Neural cell (in vitro differentiated cells): Measurements from ENCODE around the gene COCH. TPM values are rescaled to one million over a fixed set of nuclear protein-coding genes. Genes with fewer than 3 reads are reported as not detected.

Experiments
- H2AFZ ChIP-seq: fragments of 200-600, 300-800 bp; sonication (generic), shearing (Covaris generic); 2 replicates; pipeline ENCODE4 v1.6.0; 2014; ENCODE audit warnings: low read depth, mild to moderate bottlenecking, antibody characterized with exemption, low read length, moderate library complexity
- H3F3A ChIP-seq: fragments of 200-600 bp; shearing (Covaris generic); 2 replicates; pipeline ENCODE4 v1.6.1; 2016; ENCODE audit warnings: mild to moderate bottlenecking, moderate library complexity, mixed read lengths, antibody characterized with exemption, low read length; ENCODE audit not compliant: insufficient read depth, poor library complexity, severe bottlenecking
- H3K27ac ChIP-seq: fragments of 200-600, 300-800 bp; sonication (generic), shearing (Covaris generic); 2 replicates; pipeline ENCODE4 v1.5.1; 2014; ENCODE audit warnings: mild to moderate bottlenecking, low read length, moderate library complexity
- H3K27me3 ChIP-seq: fragments of 300-800, 200-600 bp; sonication (generic), shearing (Covaris generic); 2 replicates; pipeline ENCODE4 v1.6.0; 2014; ENCODE audit warnings: mild to moderate bottlenecking, low read depth, low read length, moderate library complexity; ENCODE audit not compliant: insufficient read depth
- H3K36me3 ChIP-seq: fragments of 300-800, 200-600 bp; sonication (generic), shearing (Covaris generic); 2 replicates; pipeline ENCODE4 v1.5.1; 2014; ENCODE audit warnings: mild to moderate bottlenecking, antibody characterized with exemption, low read length, moderate library complexity; ENCODE audit not compliant: insufficient read depth
- H3K4me2 ChIP-seq: fragments of 300-800, 200-600 bp; sonication (generic), shearing (Covaris generic); 2 replicates; pipeline ENCODE4 v1.6.0; 2014; ENCODE audit warnings: mild to moderate bottlenecking, low read length
- H3K4me3 ChIP-seq: fragments of 300-800, 200-600 bp; sonication (generic), shearing (Covaris generic); 2 replicates; pipeline ENCODE4 v1.5.1; 2014; ENCODE audit warnings: mild to moderate bottlenecking, low read length, moderate library complexity
- H3K79me2 ChIP-seq: fragments of 200-600 bp; shearing (Covaris generic); replicated peaks from 2 replicates; pipeline ENCODE4 v1.6.0; 2014; ENCODE audit warnings: mild to moderate bottlenecking, low read length, moderate library complexity; ENCODE audit not compliant: insufficient read depth
- H3K9ac ChIP-seq: fragments of 300-800, 200-600 bp; sonication (generic), shearing (Covaris generic); 2 replicates; pipeline ENCODE4 v1.6.1; 2016; ENCODE audit warnings: mild to moderate bottlenecking, low read length, mixed read lengths
- H3K9me2 ChIP-seq: fragments of 200-600 bp; shearing (Covaris generic); 2 replicates; pipeline ENCODE4 v1.6.1; 2016; ENCODE audit warnings: mild to moderate bottlenecking, low read length, mixed read lengths; ENCODE audit not compliant: insufficient read depth
- H3K9me3 ChIP-seq: fragments of 200-600, 300-800 bp; sonication (generic), shearing (Covaris generic); 2 replicates; pipeline ENCODE4 v1.6.1; 2016; ENCODE audit warnings: mild to moderate bottlenecking, mixed run types, low read length, moderate library complexity, mixed read lengths
- H4K20me1 ChIP-seq: fragments of 200-600 bp; shearing (Covaris generic); 2 replicates; pipeline ENCODE4 v1.6.1; 2016; ENCODE audit warnings: mild to moderate bottlenecking, mixed run types; ENCODE audit not compliant: insufficient read depth
- EP300 ChIP-seq: fragments of 450-650 bp; conservative IDR thresholded peaks from 2 replicates; pipeline ENCODE4 v1.6.1; 2014; ENCODE audit warnings: antibody characterized with exemption, mild to moderate bottlenecking, moderate library complexity; ENCODE audit not compliant: poor library complexity, severe bottlenecking
- EZH2 ChIP-seq: fragments of 200-600, 300-800 bp; shearing (Covaris generic), sonication (generic); IDR thresholded peaks from 2 replicates; pipeline ENCODE4 v1.6.1; 2014; ENCODE audit warnings: antibody characterized with exemption, low read length, borderline replicate concordance, mild to moderate bottlenecking; ENCODE audit not compliant: insufficient read depth, poor library complexity, severe bottlenecking
- MXI1 ChIP-seq: fragments of 450-650 bp; conservative IDR thresholded peaks from 2 replicates; pipeline ENCODE4 v1.6.1; 2014; ENCODE audit warnings: antibody characterized with exemption, mild to moderate bottlenecking; ENCODE audit not compliant: poor library complexity, severe bottlenecking
- POLR2AphosphoS5 ChIP-seq: IDR thresholded peaks from 2 replicates; pipeline ENCODE4 v1.6.1; 2012
- RAD21 ChIP-seq: fragments of 450-650 bp; conservative IDR thresholded peaks from 2 replicates; pipeline ENCODE4 v1.6.1; 2014; ENCODE audit warnings: antibody characterized with exemption, mild to moderate bottlenecking, moderate library complexity
- SMC3 ChIP-seq: fragments of 450-650 bp; conservative IDR thresholded peaks from 2 replicates; pipeline ENCODE4 v1.6.1; 2014; ENCODE audit warnings: antibody characterized with exemption, mild to moderate bottlenecking, moderate library complexity; ENCODE audit not compliant: poor library complexity
- TAF1 ChIP-seq: IDR thresholded peaks from 2 replicates; pipeline ENCODE4 v1.6.1; 2012; ENCODE audit warnings: low read depth
- polyA plus RNA-seq: library from polyadenylated mRNA; depleted of rRNA; stranded (reverse); fragments of >200 nt; gene quantifications from 2 replicates; pipeline ENCODE4 v1.2.3, GENCODE V29; 2014
- TF ChIP-seq, protein P1 (sequence below): IDR thresholded peaks from 2 replicates; pipeline ENCODE4 v1.6.1; 2012; ENCODE audit warnings: borderline replicate concordance
- TF ChIP-seq, protein P2 (sequence below): fragments of 450-650 bp; IDR thresholded peaks from 2 replicates; pipeline ENCODE4 v1.5.1; 2014; ENCODE audit warnings: antibody characterized with exemption, mild to moderate bottlenecking, moderate library complexity; ENCODE audit not compliant: poor library complexity, severe bottlenecking

COCH gene
- polyA plus RNA-seq, 1 donor from 2014 or later = 45.0 TPM

DNA sequence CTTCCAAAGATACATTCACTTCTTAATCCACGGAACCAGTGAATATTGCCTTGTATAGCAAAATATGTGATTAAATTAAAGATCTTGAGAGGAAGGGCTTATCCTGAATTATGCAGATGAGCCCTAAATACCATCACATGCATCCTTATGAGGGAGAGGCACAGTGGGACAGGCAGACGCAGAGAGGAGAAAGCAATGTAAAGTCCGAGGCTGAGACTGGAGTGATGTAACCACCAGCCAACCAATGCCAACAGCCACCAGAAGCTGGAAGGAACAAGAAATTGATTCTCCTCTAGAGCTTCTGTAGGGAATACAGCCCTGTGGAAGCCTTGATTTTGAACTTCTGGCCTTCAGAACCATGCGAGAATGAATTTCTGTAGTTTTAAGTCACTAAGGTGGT lies 44.5 kb upstream of the COCH start:
- H3K4me3 ChIP-seq = no peak overlapping the region
- H3K79me2 ChIP-seq = no peaks in the 10 kb centered on the region
- no peak overlapping the region for H3K9ac ChIP-seq

DNA sequence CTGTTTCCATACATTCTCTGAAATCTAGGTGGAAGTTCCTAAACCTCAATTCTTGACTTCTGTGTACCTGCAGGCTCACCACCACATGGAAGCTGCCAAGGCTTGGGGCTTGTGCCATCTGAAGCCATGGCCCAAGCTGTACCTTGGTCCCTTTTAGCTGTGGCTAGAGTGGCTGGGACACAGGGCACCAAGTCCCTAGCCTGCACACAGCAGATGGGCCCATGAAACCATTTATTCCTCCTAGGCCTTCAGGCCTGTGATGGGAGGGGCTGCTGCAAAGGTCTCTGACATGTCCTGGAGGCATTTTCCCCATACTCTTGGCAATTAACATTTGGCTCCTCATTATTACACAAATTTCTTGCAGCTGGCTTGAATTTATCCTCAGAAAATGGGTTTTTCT lies 40.0 kb upstream of the COCH start:
- Histone ChIP-seq H3F3A (no peaks in the 10 kb centered on the region), H3K27me3 (no peaks in the 10 kb centered on the region), H3K9ac (no peak overlapping the region), H3K9me2 (no peaks in the 10 kb centered on the region), H4K20me1 (no peaks in the 10 kb centered on the region), H3K9me3 (no peaks in the 10 kb centered on the region), H3K27ac (no peak overlapping the region), H2AFZ (no peak overlapping the region), H3K4me2 (no peak overlapping the region), H3K36me3 (no peaks in the 10 kb centered on the region), H3K4me3 (no peak overlapping the region), H3K79me2 (no peaks in the 10 kb centered on the region)
- TF ChIP-seq, protein P1, sequence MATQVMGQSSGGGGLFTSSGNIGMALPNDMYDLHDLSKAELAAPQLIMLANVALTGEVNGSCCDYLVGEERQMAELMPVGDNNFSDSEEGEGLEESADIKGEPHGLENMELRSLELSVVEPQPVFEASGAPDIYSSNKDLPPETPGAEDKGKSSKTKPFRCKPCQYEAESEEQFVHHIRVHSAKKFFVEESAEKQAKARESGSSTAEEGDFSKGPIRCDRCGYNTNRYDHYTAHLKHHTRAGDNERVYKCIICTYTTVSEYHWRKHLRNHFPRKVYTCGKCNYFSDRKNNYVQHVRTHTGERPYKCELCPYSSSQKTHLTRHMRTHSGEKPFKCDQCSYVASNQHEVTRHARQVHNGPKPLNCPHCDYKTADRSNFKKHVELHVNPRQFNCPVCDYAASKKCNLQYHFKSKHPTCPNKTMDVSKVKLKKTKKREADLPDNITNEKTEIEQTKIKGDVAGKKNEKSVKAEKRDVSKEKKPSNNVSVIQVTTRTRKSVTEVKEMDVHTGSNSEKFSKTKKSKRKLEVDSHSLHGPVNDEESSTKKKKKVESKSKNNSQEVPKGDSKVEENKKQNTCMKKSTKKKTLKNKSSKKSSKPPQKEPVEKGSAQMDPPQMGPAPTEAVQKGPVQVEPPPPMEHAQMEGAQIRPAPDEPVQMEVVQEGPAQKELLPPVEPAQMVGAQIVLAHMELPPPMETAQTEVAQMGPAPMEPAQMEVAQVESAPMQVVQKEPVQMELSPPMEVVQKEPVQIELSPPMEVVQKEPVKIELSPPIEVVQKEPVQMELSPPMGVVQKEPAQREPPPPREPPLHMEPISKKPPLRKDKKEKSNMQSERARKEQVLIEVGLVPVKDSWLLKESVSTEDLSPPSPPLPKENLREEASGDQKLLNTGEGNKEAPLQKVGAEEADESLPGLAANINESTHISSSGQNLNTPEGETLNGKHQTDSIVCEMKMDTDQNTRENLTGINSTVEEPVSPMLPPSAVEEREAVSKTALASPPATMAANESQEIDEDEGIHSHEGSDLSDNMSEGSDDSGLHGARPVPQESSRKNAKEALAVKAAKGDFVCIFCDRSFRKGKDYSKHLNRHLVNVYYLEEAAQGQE = no peak
- TF ChIP-seq POLR2AphosphoS5 = no peak

More for the DNA sequence above, 44.5 kb upstream of the COCH start:
- Histone ChIP-seq H3K36me3 (no peaks in the 10 kb centered on the region), H3K4me2 (no peak overlapping the region), H2AFZ (no peak overlapping the region), H3K27me3 (no peaks in the 10 kb centered on the region), H3F3A (no peaks in the 10 kb centered on the region), H4K20me1 (no peaks in the 10 kb centered on the region), H3K27ac (no peak overlapping the region), H3K9me2 (no peaks in the 10 kb centered on the region), H3K9me3 (no peaks in the 10 kb centered on the region)
- TF ChIP-seq EZH2 (no peak), MXI1 (no peak), POLR2AphosphoS5 (no peak), TAF1 (no peak), SMC3 (no peak), RAD21 (no peak), EP300 (no peak)
- TF ChIP-seq, protein P2, sequence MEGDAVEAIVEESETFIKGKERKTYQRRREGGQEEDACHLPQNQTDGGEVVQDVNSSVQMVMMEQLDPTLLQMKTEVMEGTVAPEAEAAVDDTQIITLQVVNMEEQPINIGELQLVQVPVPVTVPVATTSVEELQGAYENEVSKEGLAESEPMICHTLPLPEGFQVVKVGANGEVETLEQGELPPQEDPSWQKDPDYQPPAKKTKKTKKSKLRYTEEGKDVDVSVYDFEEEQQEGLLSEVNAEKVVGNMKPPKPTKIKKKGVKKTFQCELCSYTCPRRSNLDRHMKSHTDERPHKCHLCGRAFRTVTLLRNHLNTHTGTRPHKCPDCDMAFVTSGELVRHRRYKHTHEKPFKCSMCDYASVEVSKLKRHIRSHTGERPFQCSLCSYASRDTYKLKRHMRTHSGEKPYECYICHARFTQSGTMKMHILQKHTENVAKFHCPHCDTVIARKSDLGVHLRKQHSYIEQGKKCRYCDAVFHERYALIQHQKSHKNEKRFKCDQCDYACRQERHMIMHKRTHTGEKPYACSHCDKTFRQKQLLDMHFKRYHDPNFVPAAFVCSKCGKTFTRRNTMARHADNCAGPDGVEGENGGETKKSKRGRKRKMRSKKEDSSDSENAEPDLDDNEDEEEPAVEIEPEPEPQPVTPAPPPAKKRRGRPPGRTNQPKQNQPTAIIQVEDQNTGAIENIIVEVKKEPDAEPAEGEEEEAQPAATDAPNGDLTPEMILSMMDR = no peak
- TF ChIP-seq, protein P1 = no peak
